ENCODE results near the gene UBQLNL. TPM values are rescaled to one million over a fixed set of nuclear protein-coding genes. Genes with fewer than 3 reads are reported as not detected.

UBQLNL gene
- total and polyA plus RNA-seq, 7 experiments from 2014 or later: 0.10 to 0.73 (median 0.57) TPM; not detected in 1

GRCh38 chr11:5508605-5509004 is 7.9 kb downstream of the UBQLNL start:
- Mint-ChIP-seq H3K36me3 (no peaks in the 10 kb centered on the region), H3K27me3 (peaks cover 2 to 16% (median 12%) of the 10 kb centered on the region in 5 donors), H3K4me3 (no peak overlapping the region), H3K27ac (no peak overlapping the region), H3K9me3 (no peaks in the 10 kb centered on the region), H3K4me1 (no peaks in the 10 kb centered on the region)
- H3K36me3 ChIP-seq (ENCODE audit: control insufficient read depth in 2 of 3, insufficient read depth in 3 of 3, low read length in 3 of 3): no peaks in the 10 kb centered on the region
- DNase-seq (no peak), ATAC-seq (no peak)
- intact Hi-C loops (cut with micrococcal nuclease): no loop called here
- H3K4me1 ChIP-seq (ENCODE audit: control insufficient read depth in 2 of 2, insufficient read depth in 2 of 2, low read length in 2 of 2): no peaks in the 10 kb centered on the region
- H3K4me3 ChIP-seq (ENCODE audit: low read length): no peak overlapping the region
- no peaks in the 10 kb centered on the region for H3K9me3 ChIP-seq (ENCODE audit: control insufficient read depth in 2 of 3, low read length in 3 of 3)
- H3K27ac ChIP-seq (ENCODE audit: low read depth, low read length): no peak overlapping the region
- ChIA-PET CTCF (no interaction called here), POLR2A (no interaction called here)
- no peaks in the 10 kb centered on the region for H3K27me3 ChIP-seq (ENCODE audit: control insufficient read depth in 2 of 2, insufficient read depth in 2 of 2, low read length in 2 of 2)

- Mint-ChIP-seq H3K4me3 (no peak overlapping the region), H3K9me3 (no peaks in the 10 kb centered on the region), H3K27ac (no peak overlapping the region), H3K27me3 (peaks cover 2 to 15% (median 12%) of the 10 kb centered on the region in 5 donors), H3K4me1 (no peaks in the 10 kb centered on the region), H3K36me3 (no peaks in the 10 kb centered on the region)
- H3K4me3 ChIP-seq (ENCODE audit: low read length): no peak overlapping the region
- ChIA-PET CTCF (no interaction called here), POLR2A (no interaction called here)
- no peaks in the 10 kb centered on the region for H3K27me3 ChIP-seq (ENCODE audit: control insufficient read depth in 2 of 2, insufficient read depth in 2 of 2, low read length in 2 of 2)
- DNase-seq: no peak
- no peak overlapping the region for H3K27ac ChIP-seq (ENCODE audit: low read depth, low read length)
- ATAC-seq: no peak
- H3K9me3 ChIP-seq (ENCODE audit: control insufficient read depth in 2 of 3, low read length in 3 of 3): no peaks in the 10 kb centered on the region
- intact Hi-C loops (cut with micrococcal nuclease): no loop called here
- H3K4me1 ChIP-seq (ENCODE audit: control insufficient read depth in 2 of 2, insufficient read depth in 2 of 2, low read length in 2 of 2): no peaks in the 10 kb centered on the region
- H3K36me3 ChIP-seq (ENCODE audit: control insufficient read depth in 2 of 3, insufficient read depth in 3 of 3, low read length in 3 of 3): no peaks in the 10 kb centered on the region
Measured at GRCh38 chr11:5507933-5508305, 8.6 kb downstream of the UBQLNL start.

- DNase-seq (no peak), ATAC-seq (no peak)
- Mint-ChIP-seq H3K27ac (no peak overlapping the region), H3K36me3 (no peaks in the 10 kb centered on the region), H3K9me3 (no peaks in the 10 kb centered on the region), H3K4me3 (no peak overlapping the region), H3K4me1 (no peaks in the 10 kb centered on the region), H3K27me3 (peaks cover 5 to 18% (median 11%) of the 10 kb centered on the region in 5 donors)
- Histone ChIP-seq H3K4me3 (ENCODE audit: low read length) (no peak overlapping the region), H3K36me3 (ENCODE audit: control insufficient read depth in 2 of 3, insufficient read depth in 3 of 3, low read length in 3 of 3) (no peaks in the 10 kb centered on the region), H3K27ac (ENCODE audit: low read depth, low read length) (no peak overlapping the region), H3K9me3 (ENCODE audit: control insufficient read depth in 2 of 3, low read length in 3 of 3) (no peaks in the 10 kb centered on the region), H3K4me1 (ENCODE audit: control insufficient read depth in 2 of 2, insufficient read depth in 2 of 2, low read length in 2 of 2) (no peaks in the 10 kb centered on the region), H3K27me3 (ENCODE audit: control insufficient read depth in 2 of 2, insufficient read depth in 2 of 2, low read length in 2 of 2) (no peaks in the 10 kb centered on the region)
- ChIA-PET POLR2A (no interaction called here), CTCF (no interaction called here)
- intact Hi-C loops (cut with micrococcal nuclease): no loop called here
Measured at GRCh38 chr11:5507177-5507932, 9.1 kb downstream of the UBQLNL start.

- Histone ChIP-seq H3K4me1 (ENCODE audit: control insufficient read depth in 2 of 2, insufficient read depth in 2 of 2, low read length in 2 of 2) (no peaks in the 10 kb centered on the region), H3K9me3 (ENCODE audit: control insufficient read depth in 2 of 3, low read length in 3 of 3) (no peaks in the 10 kb centered on the region), H3K4me3 (ENCODE audit: low read length) (no peak overlapping the region), H3K36me3 (ENCODE audit: control insufficient read depth in 2 of 3, insufficient read depth in 3 of 3, low read length in 3 of 3) (no peaks in the 10 kb centered on the region), H3K27me3 (ENCODE audit: control insufficient read depth in 2 of 2, insufficient read depth in 2 of 2, low read length in 2 of 2) (no peaks in the 10 kb centered on the region), H3K27ac (ENCODE audit: low read depth, low read length) (no peak overlapping the region)
- no peaks in the 10 kb centered on the region for H3K9me3 Mint-ChIP-seq
- intact Hi-C loops (cut with micrococcal nuclease): no loop called here
- no peaks in the 10 kb centered on the region for H3K4me1 Mint-ChIP-seq
- CTCF ChIA-PET: no interaction called here
- no peak overlapping the region for H3K4me3 Mint-ChIP-seq
- POLR2A ChIA-PET: no interaction called here
- H3K36me3 Mint-ChIP-seq: no peaks in the 10 kb centered on the region
- no peak for ATAC-seq
- no peak overlapping the region for H3K27ac Mint-ChIP-seq
- peaks cover 3 to 21% (median 12%) of the 10 kb centered on the region in 5 donors for H3K27me3 Mint-ChIP-seq
- DNase-seq: no peak
Measured at GRCh38 chr11:5505363-5506048, 11.0 kb downstream of the UBQLNL start.

GRCh38 chr11:5504403-5504921 is 12.0 kb downstream of the UBQLNL start:
- H3K9me3 Mint-ChIP-seq: peaks cover 0 to 2% (median 0%) of the 10 kb centered on the region in 11 donors
- peaks cover 2 to 21% (median 12%) of the 10 kb centered on the region in 5 donors for H3K27me3 Mint-ChIP-seq
- H3K27me3 ChIP-seq (ENCODE audit: control insufficient read depth in 2 of 2, insufficient read depth in 2 of 2, low read length in 2 of 2): no peaks in the 10 kb centered on the region
- H3K36me3 Mint-ChIP-seq: no peaks in the 10 kb centered on the region
- POLR2A ChIA-PET: no interaction called here
- no peak overlapping the region for H3K4me3 ChIP-seq (ENCODE audit: low read length)
- no peaks in the 10 kb centered on the region for H3K36me3 ChIP-seq (ENCODE audit: control insufficient read depth in 2 of 3, insufficient read depth in 3 of 3, low read length in 3 of 3)
- intact Hi-C loops (cut with micrococcal nuclease): no loop called here
- ATAC-seq: no peak
- H3K9me3 ChIP-seq (ENCODE audit: control insufficient read depth in 2 of 3, low read length in 3 of 3): no peaks in the 10 kb centered on the region
- no peak for DNase-seq
- CTCF ChIA-PET: no interaction called here
- no peak overlapping the region for H3K27ac Mint-ChIP-seq
- no peaks in the 10 kb centered on the region for H3K4me1 ChIP-seq (ENCODE audit: control insufficient read depth in 2 of 2, insufficient read depth in 2 of 2, low read length in 2 of 2)
- H3K4me1 Mint-ChIP-seq: no peaks in the 10 kb centered on the region
- H3K27ac ChIP-seq (ENCODE audit: low read depth, low read length): no peak overlapping the region
- no peak overlapping the region for H3K4me3 Mint-ChIP-seq

- Mint-ChIP-seq H3K27ac (no peak overlapping the region), H3K9me3 (peaks cover 0 to 3% (median 0%) of the 10 kb centered on the region in 11 donors), H3K27me3 (peaks cover 0 to 13% (median 8%) of the 10 kb centered on the region in 5 donors), H3K4me1 (no peaks in the 10 kb centered on the region), H3K36me3 (no peaks in the 10 kb centered on the region), H3K4me3 (no peak overlapping the region)
- Histone ChIP-seq H3K36me3 (ENCODE audit: control insufficient read depth in 2 of 3, insufficient read depth in 3 of 3, low read length in 3 of 3) (no peaks in the 10 kb centered on the region), H3K4me1 (ENCODE audit: control insufficient read depth in 2 of 2, insufficient read depth in 2 of 2, low read length in 2 of 2) (no peaks in the 10 kb centered on the region), H3K27me3 (ENCODE audit: control insufficient read depth in 2 of 2, insufficient read depth in 2 of 2, low read length in 2 of 2) (no peaks in the 10 kb centered on the region), H3K27ac (ENCODE audit: low read depth, low read length) (no peak overlapping the region), H3K4me3 (ENCODE audit: low read length) (no peak overlapping the region), H3K9me3 (ENCODE audit: control insufficient read depth in 2 of 3, low read length in 3 of 3) (no peaks in the 10 kb centered on the region)
- ChIA-PET CTCF (no interaction called here), POLR2A (no interaction called here)
- intact Hi-C loops (cut with micrococcal nuclease): no loop called here
- no peak for ATAC-seq
- DNase-seq: no peak
Measured at GRCh38 chr11:5500393-5500801, 16.1 kb downstream of the UBQLNL start.

- intact Hi-C loops (cut with micrococcal nuclease): no loop called here
- ATAC-seq: no peak
Measured at GRCh38 chr11:5499671-5500070, 16.8 kb downstream of the UBQLNL start.

More at GRCh38 chr11:5499671-5500070, 16.8 kb downstream of the UBQLNL start:
- Histone ChIP-seq H3K4me1 (ENCODE audit: control insufficient read depth in 2 of 2, insufficient read depth in 2 of 2, low read length in 2 of 2) (no peaks in the 10 kb centered on the region), H3K4me3 (ENCODE audit: low read length) (no peak overlapping the region), H3K27ac (ENCODE audit: low read depth, low read length) (no peak overlapping the region), H3K36me3 (ENCODE audit: control insufficient read depth in 2 of 3, insufficient read depth in 3 of 3, low read length in 3 of 3) (no peaks in the 10 kb centered on the region), H3K27me3 (ENCODE audit: control insufficient read depth in 2 of 2, insufficient read depth in 2 of 2, low read length in 2 of 2) (no peaks in the 10 kb centered on the region), H3K9me3 (ENCODE audit: control insufficient read depth in 2 of 3, low read length in 3 of 3) (no peaks in the 10 kb centered on the region)
- H3K36me3 Mint-ChIP-seq: no peaks in the 10 kb centered on the region
- CTCF ChIA-PET: no interaction called here
- H3K27me3 Mint-ChIP-seq: peaks cover 0 to 12% (median 8%) of the 10 kb centered on the region in 5 donors
- POLR2A ChIA-PET: no interaction called here
- no peak overlapping the region for H3K27ac Mint-ChIP-seq
- DNase-seq: no peak
- H3K4me1 Mint-ChIP-seq: no peaks in the 10 kb centered on the region
- peaks cover 0 to 3% (median 0%) of the 10 kb centered on the region in 11 donors for H3K9me3 Mint-ChIP-seq
- no peak overlapping the region for H3K4me3 Mint-ChIP-seq

Measured in naive thymus-derived CD4-positive, alpha-beta T cell (primary cell).